Parathyroid adenoma (tissue), 2 donors: ENCODE measurements around the gene MRTO4.
"Not testable (repeated sequence)": the region's sequence is repeated elsewhere in the genome, so short reads cannot be mapped to it uniquely, and the experiment has no call there.

Experiments used
- H2AFZ ChIP-seq: fragments of 300-600 bp; sonication (generic); one replicate; pipeline ENCODE4 v1.7.0; 2017; ENCODE audit warnings: antibody characterized with exemption, mild to moderate bottlenecking
- H3K27ac ChIP-seq: fragments of 300-600 bp; sonication (generic); one replicate; pipeline ENCODE4 v1.7.0; 2017
- H3K27me3 ChIP-seq: fragments of 300-600 bp; sonication (generic); one replicate; pipeline ENCODE4 v1.7.0; 2017; ENCODE audit warnings: low read length; ENCODE audit not compliant: control insufficient read depth, insufficient read depth
- H3K36me3 ChIP-seq: fragments of 300-600 bp; sonication (generic); one replicate; pipeline ENCODE4 v1.7.0; 2017; ENCODE audit warnings: low read length; ENCODE audit not compliant: control insufficient read depth, insufficient read depth
- H3K4me1 ChIP-seq: fragments of 300-600 bp; sonication (generic); one replicate; pipeline ENCODE4 v1.7.0; 2017; ENCODE audit warnings: control low read depth
- H3K4me2 ChIP-seq: fragments of 300-600 bp; sonication (generic); one replicate; pipeline ENCODE4 v1.7.0; 2017; ENCODE audit warnings: low read length
- H3K4me3 ChIP-seq: fragments of 300-600 bp; sonication (generic); one replicate; pipeline ENCODE4 v1.7.0; 2017; ENCODE audit warnings: low read depth, low read length
- H3K79me2 ChIP-seq: fragments of 300-600 bp; sonication (generic); one replicate; pipeline ENCODE4 v1.7.0; 2017; ENCODE audit warnings: control low read depth
- H3K9ac ChIP-seq: fragments of 300-600 bp; sonication (generic); one replicate; pipeline ENCODE4 v1.7.0; 2017; ENCODE audit warnings: mild to moderate bottlenecking
- H3K9me3 ChIP-seq: fragments of 300-600 bp; sonication (generic); one replicate; pipeline ENCODE4 v1.7.0; 2017; ENCODE audit warnings: low read length; ENCODE audit not compliant: control insufficient read depth
- CTCF ChIP-seq: fragments of 300-600 bp; sonication (generic); IDR thresholded peaks from one replicate; pipeline ENCODE4 v1.7.0; 2017; ENCODE audit warnings: antibody characterized with exemption, mild to moderate bottlenecking
- donor health status: primary hyperparathyroidism.

The MRTO4 gene

GRCh38 chr1:19222979-19223824, 28.4 kb upstream of the MRTO4 start:
- Histone ChIP-seq H3K36me3 (no peaks in the 10 kb centered on the region), H3K9me3 (no peaks in the 10 kb centered on the region), H3K4me1 (peaks cover 11% of the 10 kb centered on the region), H3K27me3 (no peaks in the 10 kb centered on the region), H3K9ac (no peak overlapping the region), H3K79me2 (peaks cover 2% of the 10 kb centered on the region), H3K4me2 (no peak overlapping the region), H3K27ac (no peak overlapping the region), H2AFZ (no peak overlapping the region), H3K4me3 (no peak overlapping the region)
- no peak for TF ChIP-seq CTCF

GRCh38 chr1:19229229-19229628, 22.4 kb upstream of the MRTO4 start:
- Histone ChIP-seq H3K4me2 (no peak overlapping the region), H3K4me3 (no peak overlapping the region), H3K4me1 (no peaks in the 10 kb centered on the region), H3K9ac (no peak overlapping the region), H3K9me3 (no peaks in the 10 kb centered on the region), H3K79me2 (peaks cover 2% of the 10 kb centered on the region), H3K36me3 (no peaks in the 10 kb centered on the region), H3K27ac (no peak overlapping the region), H3K27me3 (no peaks in the 10 kb centered on the region), H2AFZ (no peak overlapping the region)
- no peak for TF ChIP-seq CTCF

GRCh38 chr1:19229828-19230325, 21.7 kb upstream of the MRTO4 start:
- no peak for TF ChIP-seq CTCF
- H3K27me3 ChIP-seq, result no peaks in the 10 kb centered on the region

GRCh38 chr1:19231736-19232523, 19.7 kb upstream of the MRTO4 start:
- H3K27me3 ChIP-seq, H3K27ac ChIP-seq, H3K9me3 ChIP-seq, H3K4me3 ChIP-seq, H2AFZ ChIP-seq, H3K4me1 ChIP-seq, H3K36me3 ChIP-seq, H3K4me2 ChIP-seq, H3K79me2 ChIP-seq, H3K9ac ChIP-seq: not testable (repeated sequence)

More at GRCh38 chr1:19229828-19230325, 21.7 kb upstream of the MRTO4 start:
- Histone ChIP-seq H3K36me3 (no peaks in the 10 kb centered on the region), H2AFZ (no peak overlapping the region), H3K27ac (no peak overlapping the region), H3K9ac (no peak overlapping the region), H3K79me2 (peaks cover 2% of the 10 kb centered on the region), H3K9me3 (no peaks in the 10 kb centered on the region), H3K4me3 (no peak overlapping the region), H3K4me2 (no peak overlapping the region), H3K4me1 (no peaks in the 10 kb centered on the region)

GRCh38 chr1:19232524-19232846, 19.1 kb upstream of the MRTO4 start:
- Histone ChIP-seq H3K79me2 (no peaks in the 10 kb centered on the region), H3K9me3 (no peaks in the 10 kb centered on the region), H3K4me3 (no peak overlapping the region), H3K4me2 (no peak overlapping the region), H2AFZ (no peak overlapping the region), H3K27me3 (no peaks in the 10 kb centered on the region), H3K36me3 (no peaks in the 10 kb centered on the region), H3K27ac (no peak overlapping the region), H3K9ac (no peak overlapping the region), H3K4me1 (no peaks in the 10 kb centered on the region)
- TF ChIP-seq CTCF, result no peak
